NCI-H2107 (cell line): ENCODE data around the gene XRCC2.
"Not testable (repeated sequence)": the region's sequence is repeated elsewhere in the genome, so short reads cannot be mapped to it uniquely, and the experiment has no call there.

ENCODE experiments used
- DNase-seq: peaks from one replicate; lab custom pipeline; 2025; lab: John Stamatoyannopoulos, UW

The XRCC2 gene

GRCh38 chr7:152675759-152676636 is at the start of gene XRCC2:
TSS of gene XRCC2 (minus strand) at chr7:152676141. CDS start at chr7:152676079, 62 bp downstream.
- peak; percentile 91 for DNase-seq

DNA sequence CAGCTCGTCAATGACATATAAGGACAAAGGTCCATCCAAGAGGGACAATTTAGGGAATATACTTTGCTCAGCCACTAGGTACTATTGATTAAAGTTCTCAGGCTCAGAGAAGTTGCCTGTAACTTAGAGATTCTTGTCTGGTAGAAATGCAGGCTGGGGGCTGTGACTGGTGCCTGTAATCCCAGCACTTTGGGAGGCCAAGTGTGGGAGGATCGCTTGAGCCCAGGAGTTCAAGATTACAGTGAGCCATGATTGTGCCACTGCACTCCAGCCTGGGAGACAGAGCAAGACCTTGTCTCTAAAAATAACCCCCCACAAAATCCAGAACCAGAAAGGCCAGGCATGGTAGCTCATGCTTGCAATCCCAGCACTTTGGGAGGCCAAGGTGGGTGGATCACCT is 47.4 kb upstream of the XRCC2 start:
- DNase-seq: no peak

- not testable (repeated sequence) for DNase-seq
Measured at GRCh38 chr7:152712412-152713042, 36.6 kb upstream of the XRCC2 start.

DNA sequence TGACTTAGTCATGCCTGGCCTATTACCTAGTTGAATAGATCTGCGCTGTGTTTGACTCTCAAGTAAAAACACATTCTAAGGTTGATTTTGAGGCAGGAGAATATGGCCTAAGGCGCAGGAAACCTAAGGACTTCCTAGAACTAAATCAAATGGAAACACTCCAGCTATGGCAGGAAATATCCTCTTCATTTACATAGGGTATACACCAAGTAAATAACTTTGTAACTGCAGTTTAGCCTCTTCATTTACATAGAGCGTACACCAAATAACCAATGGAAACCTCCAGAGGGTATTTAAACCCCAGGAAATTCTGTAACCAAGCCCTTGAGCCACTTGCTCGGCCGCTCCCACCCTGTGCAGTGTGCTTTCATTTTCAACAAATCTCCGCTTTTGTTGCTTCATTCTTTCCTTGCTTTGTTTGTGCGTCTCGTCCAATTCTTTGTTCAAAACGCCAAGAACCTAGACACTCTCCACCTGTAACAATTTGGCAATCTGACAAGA is 35.6 kb upstream of the XRCC2 start:
- DNase-seq: no peak

DNA sequence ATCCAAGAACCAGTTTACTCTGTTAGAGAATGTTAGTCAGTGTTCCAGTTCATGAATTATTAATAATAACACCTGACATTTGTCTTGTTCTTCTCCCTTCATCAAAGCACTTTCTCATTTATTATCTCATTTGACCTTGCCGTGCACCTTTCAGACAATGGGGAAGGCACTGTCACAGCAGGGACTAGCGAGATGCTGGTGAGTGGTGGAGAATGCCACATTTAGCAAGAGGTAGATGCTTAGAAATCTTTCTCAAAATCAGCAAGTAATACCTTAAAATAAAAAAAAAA is 34.2 kb upstream of the XRCC2 start:
- no peak for DNase-seq

DNA sequence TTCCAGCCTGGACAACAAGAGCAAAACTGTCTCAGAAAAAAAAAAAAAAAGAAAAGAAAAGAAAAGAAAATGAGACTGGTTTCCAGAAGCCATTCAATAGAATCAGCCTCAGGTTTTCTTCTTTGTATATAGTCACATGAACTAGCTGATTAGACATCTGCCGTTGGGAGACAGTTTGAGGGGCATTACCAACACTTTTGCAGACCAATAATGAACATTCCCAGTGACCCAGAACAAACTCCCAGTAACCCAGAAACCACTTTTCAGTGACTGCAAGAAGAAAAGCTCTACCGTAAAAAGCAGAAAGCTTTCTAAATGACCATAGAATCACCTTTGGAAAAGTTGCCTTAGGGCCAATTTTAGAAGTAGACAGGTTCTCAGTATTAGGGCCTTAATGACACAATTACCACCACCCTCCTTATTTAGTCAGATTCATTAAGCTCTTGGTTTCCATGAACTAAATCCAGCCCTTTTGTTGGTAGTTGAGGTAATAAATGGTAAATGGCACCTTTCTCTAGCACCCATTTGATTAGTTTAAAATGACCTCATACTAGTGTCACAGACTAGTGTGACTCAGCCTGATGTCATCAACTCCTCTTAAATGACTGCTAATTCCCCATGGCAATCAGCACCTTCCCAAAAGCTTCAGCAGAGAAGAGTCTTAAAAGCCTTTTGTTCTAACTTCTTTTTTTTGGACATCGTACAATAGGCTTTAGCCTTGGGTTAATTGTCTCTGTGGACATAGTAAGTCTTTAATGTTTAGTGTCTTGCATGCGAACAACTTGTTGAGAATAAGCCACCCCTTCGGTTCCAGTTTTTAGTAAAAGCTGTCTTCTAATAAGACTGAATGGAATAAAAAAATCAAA is 33.6 kb upstream of the XRCC2 start:
- DNase-seq: no peak

DNA sequence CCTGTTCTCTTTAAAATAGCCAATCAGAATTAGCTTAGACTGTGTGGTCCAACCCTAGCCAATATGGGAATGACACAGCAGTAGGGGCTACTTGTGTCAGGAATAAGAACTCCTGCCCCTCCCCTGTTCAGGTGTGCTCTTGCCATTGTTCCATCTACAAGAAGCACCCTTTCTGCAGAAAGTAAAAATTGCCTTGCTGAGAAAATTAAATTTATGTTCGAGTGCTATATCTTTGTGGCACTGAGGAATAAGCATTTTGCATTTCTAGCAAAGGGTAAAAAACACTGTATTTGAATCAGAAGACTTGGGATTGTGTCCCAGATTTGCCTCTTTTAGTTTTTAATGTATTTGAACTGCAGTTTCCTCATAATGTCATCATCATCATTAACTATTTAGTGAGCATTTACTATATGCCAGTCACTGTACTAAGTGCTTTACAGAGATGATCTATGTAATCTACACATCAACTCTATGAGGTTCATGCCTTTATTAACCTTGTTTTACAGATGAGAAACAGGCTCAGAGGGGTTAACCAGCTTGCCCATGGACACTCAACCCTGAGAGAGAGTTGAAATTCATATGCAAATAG is 28.9 kb upstream of the XRCC2 start:
- no peak for DNase-seq

DNA sequence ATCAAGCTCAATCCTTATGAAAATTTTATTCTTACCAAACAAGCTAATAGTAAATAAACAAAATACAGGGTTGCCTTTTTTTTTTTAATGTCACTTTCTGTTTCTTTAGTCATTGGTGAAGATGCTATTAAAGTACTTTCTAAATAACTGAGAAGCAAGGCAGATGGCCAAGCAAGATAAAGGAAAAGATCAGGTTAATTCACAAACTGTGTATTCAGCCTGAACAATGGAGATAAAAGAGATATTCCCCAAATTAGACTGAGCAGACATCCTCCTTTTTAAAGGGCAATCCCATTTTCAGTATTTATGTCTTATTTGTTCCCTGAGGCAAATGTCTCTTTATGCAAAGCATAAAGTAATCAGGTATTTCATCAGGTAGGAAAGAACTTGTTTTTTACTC is 23.1 kb upstream of the XRCC2 start:
- no peak for DNase-seq

DNA sequence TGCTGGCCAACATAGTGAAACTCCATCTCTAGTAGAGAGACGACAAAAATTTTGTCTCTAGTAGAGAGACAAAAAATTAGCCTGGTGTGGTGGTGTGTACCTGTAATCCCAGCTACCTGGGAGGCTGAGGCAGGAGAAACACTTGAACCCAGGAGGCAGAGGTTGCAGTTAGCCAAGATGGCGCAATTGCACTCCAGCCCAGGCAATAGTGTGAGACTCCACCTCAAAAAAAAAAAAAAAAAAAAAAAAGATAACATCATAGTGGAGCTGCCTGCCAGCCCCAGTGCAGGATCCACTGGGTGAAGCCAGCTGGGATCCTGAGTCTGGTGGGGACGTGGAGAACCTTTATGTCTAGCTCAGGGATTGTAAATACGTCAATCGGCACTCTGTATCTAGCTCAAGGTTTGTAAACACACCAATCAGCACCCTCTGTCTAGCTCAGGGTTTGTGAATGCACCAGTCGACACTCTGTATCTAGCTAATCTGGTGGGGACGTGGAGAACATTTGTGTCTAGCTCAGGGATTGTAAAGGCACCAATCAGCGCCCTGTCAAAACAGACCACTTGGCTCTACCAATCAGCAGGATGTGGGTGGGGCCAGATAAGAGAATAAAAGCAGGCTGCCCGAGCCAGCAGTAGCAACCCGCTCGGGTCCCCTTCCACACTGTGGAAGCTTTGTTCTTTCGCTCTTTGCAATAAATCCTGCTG is 21.5 kb upstream of the XRCC2 start:
- not testable (repeated sequence) for DNase-seq

DNA sequence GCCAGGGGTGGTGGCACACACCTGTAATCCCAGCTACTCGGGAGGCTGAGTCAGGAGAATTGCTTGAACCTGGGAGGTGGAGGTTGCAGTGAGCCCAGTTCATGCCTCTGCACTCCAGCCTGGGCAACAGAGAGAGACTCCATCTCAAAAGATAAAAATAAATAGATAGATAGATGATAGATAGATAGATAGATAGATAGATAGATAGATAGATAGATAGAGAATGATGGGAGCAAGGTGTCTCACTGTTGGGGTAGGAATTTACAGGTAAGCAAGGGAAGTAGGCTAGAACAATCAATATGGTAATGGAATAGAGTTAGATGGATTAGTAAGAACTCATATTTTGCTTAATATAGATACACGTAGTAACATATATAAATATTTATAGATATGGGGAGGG is 16.3 kb upstream of the XRCC2 start:
- not testable (repeated sequence) for DNase-seq

DNA sequence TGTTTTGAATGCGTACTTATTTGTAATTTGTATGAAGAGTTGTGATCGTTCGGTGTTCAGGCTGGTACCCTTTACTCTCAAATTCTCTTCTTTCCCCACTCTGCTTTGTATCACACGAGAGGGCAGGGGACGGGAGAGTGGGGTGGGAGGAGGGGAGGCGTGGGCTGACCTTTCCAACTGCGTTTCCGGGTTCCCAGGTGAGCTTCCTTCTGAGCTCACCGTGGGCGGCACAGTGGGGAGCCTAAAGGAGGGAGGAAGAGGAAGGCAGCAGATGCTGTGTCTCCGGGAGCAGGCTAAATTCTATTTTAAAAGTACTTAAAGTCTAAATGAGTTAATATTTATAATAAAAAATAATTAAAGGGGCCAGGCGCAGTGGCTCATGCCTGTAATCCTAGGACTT is 7.4 kb upstream of the XRCC2 start:
- DNase-seq: no peak

DNA sequence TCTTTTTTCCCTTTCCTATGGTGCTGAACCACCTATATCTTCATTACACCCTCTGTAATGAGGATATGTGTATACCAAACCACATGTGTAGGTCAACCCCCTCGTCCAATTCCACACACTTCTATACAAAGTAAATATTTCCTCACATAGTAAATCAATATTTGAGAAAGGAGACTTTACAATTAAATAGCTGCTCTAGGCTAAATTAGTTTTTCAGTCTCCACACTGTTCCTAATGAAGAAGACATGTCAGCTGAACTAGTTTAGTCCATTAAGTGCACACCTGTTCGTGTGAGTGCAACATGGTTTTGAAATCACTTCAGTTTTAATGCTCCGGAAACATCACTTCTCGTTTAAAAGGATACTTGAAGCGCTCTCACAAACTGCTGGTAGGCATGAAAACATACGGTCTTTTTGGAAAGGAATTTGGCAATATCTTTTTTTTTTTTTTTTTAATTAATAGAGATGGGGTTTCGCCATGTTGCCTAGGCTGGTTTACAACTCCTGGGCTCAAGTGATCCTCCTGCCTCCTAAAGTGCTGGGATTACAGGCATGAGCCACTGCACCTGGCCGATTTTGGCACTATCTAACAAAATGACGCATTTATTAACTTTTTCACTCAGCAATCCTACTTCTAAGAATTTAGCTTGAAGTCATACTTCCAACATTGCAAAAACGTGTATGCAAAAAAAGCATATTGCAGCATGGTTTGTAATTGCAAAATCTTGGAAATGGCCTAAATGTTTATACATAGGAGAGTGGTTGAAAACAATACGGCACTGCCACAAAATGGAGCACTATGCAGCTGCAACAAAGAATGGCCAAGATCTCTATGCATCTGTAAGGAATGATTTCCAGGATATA is 2.1 kb upstream of the XRCC2 start:
- peak; percentile 82 for DNase-seq

DNA sequence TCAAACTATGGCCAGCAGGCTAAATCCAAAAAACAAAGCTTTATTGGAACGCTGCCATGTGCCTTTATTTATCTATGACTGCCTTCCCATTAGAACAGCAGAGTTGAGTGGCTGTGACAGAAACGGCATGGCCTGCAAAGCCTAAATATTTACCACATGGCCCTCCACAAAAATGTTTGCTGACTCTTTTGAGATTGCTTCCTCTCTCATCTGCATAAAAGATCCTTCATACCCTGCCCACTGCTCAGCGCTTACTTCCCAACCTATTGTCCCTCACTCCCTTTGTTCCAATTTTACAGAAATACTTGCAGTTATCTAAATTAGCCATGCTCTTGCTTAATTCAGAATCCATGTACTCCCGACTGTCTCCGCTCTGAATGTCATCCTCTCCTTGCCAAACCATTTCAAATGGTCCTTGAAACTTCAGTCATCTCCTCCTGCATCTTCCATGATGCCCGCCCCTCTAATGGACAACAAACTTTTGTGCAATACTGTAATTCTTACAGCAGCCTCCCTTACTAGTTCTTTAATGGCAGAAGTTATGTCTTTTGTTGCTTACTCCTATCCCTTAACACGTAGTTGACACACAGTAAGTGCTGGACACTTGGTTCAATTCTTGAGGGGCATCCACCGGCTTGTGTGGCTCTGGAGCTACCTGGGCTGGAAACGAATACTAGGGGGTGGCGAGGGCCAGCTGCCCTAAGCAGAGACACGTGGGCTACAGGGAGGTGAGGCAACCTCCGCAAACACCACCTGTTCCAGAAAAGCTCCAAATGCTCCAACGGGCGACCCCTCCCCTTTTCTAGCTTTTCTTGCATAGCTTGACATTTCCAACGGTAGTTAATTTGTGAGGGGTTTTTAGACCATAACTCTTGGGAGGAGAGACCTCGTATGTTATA is 832 bp downstream of the XRCC2 start:
- peak; percentile 52 for DNase-seq

DNA sequence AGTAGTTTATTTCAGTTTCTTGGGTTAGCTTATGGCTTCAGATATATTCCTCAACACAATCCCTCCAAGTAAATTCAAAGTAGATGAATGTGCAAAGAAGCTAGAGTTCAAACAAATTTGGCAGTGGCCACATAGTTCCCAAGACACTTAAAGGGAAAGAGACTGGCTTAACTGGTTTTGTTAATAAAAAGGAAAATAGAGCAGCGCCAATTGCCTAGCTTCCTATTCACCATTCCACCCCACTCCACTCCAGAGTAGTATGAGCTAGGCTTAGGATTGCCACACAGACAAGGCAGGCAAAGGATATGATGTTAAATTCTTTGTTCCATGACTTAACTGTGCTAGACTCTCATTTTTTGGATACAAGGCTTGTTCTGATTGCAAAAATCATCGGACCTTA is 2.0 kb downstream of the XRCC2 start:
- DNase-seq: no peak

DNA sequence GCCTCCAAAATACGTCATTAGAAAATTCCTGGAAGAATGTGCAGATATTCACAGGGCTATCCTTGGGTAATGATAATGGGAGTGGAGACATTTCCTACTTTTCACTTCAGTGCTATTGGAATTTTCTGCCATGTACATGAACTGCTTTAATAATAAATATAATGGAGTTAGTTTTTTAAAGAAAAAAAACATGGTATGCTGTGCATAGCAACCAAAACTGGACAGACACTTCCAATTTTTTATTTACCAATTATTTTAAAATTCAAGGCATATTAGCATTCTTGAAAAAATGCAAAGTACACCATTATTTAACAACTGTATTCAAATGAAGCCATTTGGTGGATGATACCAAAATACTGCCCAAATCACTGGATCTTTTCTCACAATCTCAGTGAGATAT is 3.3 kb downstream of the XRCC2 start:
- DNase-seq: no peak

DNA sequence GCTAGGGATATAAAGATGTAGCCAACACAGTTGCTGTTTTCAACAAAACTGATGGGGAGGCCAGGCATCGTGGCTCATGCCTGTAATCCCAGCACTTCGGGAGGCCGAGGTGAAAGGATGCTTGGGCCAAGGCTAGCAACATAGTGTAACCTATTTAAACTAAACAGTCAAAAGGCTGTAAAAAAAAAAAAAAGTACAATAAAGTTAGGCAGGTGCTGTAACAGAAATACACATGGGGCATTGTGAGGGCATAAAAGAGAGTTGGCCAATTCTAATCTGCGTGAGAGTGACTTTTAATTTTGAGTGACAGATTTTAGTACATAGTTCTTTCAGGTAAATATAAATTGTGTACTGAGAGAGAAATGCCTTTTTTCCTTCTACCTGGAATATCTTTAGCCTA is 6.2 kb downstream of the XRCC2 start:
- no peak for DNase-seq

- DNase-seq: no peak
Measured at GRCh38 chr7:152668975-152669374, 7.0 kb downstream of the XRCC2 start.

- DNase-seq: no peak
Measured at GRCh38 chr7:152667958-152668357, 8.0 kb downstream of the XRCC2 start.

- DNase-seq: no peak
Measured at GRCh38 chr7:152666078-152666477, 9.9 kb downstream of the XRCC2 start.

GRCh38 chr7:152664636-152665035 is 11.3 kb downstream of the XRCC2 start:
- DNase-seq: no peak
